ENCODE data around the gene RAVER1.
"Not testable (repeated sequence)": the region's sequence is repeated elsewhere in the genome, so short reads cannot be mapped to it uniquely, and the experiment has no call there.

The RAVER1 gene

DNA sequence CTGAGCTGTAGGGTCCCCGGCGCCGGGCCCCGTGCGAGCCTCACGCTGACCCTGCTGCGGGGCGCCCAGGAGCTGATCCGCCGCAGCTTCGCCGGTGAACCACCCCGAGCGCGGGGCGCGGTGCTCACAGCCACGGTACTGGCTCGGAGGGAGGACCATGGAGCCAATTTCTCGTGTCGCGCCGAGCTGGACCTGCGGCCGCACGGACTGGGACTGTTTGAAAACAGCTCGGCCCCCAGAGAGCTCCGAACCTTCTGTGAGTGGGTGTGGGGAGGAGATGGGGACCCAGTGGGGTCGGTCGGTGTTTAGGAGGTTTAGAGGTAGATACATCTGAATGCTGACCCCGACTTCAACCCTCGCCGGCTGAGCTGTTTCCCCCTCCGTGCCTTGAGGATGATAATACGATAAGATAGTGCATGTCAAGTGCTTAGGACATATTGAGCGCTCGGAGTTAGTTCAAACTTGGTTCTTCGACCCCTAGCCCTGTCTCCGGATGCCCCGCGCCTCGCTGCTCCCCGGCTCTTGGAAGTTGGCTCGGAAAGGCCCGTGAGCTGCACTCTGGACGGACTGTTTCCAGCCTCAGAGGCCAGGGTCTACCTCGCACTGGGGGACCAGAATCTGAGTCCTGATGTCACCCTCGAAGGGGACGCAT, 41.6 kb downstream of the RAVER1 start:
- DNase-seq (ENCODE audit: low read depth, low spot score): no peak

DNA sequence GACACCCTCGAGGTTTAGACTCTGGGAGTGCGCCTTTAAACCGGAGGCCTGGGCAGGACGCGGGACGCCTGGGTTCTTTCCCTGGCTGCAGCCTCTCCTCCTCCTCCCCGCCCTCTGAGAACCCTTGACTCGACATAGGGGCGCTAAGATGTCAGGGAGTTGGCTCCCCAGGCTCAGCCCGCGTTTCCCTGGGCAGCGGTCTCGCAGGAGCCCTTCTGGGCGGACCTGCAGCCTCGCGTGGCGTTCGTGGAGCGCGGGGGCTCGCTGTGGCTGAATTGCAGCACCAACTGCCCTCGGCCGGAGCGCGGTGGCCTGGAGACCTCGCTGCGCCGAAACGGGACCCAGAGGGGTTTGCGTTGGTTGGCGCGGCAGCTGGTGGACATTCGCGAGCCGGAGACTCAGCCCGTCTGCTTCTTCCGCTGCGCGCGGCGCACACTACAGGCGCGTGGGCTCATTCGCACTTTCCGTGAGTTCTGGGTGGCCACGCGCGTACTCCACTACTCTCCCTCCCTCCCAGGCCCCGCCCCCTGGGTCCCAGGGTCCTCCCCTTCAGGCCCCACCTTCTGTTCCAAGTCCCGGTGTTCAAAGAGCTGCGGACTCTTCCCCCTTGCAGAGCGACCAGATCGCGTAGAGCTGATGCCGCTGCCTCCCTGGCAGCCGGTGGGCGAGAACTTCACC, 42.3 kb downstream of the RAVER1 start:
- no peak for DNase-seq (ENCODE audit: low read depth, low spot score)

GRCh38 chr19:10290357-10290875, 42.9 kb downstream of the RAVER1 start:
- no peak for DNase-seq (ENCODE audit: low read depth, low spot score)

- no peak for DNase-seq (ENCODE audit: low read depth, low spot score)
These were observed 43.4 kb downstream of the RAVER1 start, which contains the start of gene ICAM5 for GRCh38 chr19:10289836-10290356. Gene ICAM5, plus strand, starts transcription at chr19:10289952. Its CDS starts 92 bp downstream, at chr19:10290044.

DNA sequence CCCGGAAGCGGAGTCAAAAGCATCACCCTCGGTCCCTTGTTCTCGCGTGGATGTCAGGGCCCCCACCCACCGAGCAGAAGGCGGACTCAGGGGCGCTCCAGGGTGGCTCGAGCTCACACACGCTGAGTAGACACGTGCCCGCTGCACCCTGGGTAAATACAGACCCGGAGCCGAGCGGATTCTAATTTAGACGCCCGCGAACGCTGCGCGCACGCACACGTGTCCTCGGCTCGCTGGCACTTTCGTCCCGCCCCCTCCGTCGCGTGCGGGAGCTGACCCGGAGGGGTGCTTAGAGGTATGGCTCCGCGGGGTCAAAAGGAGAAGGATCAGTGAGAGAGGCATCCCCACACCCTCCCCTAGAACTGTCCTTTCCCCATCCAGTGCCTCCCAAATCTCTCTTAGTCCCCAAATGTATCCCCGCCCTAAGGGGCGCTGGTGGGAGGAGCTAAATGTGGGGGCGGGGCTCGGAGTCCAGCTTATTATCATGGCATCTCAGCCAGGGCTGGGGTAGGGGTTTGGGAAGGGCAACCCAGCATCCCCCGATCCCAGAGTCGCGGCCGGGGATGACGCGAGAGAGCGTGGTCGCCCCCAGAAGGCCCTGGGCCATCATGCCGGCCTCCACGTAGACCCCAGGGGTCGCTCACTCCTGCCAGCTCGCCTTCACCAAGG, 44.0 kb downstream of the RAVER1 start:
- DNase-seq (ENCODE audit: low read depth, low spot score): no peak

DNA sequence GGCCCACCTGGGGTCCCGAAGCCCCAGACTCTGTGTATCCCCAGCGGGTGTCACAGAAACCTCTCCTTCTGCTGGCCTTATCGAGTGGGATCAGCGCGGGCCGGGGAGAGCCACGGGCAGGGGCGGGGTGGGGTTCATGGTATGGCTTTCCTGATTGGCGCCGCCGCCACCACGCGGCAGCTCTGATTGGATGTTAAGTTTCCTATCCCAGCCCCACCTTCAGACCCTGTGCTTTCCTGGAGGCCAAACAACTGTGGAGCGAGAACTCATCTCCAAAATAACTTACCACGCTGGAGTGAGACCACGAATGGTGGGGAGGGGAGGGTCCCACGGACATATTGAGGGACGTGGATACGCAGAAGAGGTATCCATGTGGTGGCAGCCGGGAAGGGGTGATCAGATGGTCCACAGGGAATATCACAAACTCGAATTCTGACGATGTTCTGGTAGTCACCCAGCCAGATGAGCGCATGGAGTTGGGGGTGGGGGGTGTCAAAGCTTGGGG, 44.6 kb downstream of the RAVER1 start:
- DNase-seq (ENCODE audit: low read depth, low spot score): no peak

DNA sequence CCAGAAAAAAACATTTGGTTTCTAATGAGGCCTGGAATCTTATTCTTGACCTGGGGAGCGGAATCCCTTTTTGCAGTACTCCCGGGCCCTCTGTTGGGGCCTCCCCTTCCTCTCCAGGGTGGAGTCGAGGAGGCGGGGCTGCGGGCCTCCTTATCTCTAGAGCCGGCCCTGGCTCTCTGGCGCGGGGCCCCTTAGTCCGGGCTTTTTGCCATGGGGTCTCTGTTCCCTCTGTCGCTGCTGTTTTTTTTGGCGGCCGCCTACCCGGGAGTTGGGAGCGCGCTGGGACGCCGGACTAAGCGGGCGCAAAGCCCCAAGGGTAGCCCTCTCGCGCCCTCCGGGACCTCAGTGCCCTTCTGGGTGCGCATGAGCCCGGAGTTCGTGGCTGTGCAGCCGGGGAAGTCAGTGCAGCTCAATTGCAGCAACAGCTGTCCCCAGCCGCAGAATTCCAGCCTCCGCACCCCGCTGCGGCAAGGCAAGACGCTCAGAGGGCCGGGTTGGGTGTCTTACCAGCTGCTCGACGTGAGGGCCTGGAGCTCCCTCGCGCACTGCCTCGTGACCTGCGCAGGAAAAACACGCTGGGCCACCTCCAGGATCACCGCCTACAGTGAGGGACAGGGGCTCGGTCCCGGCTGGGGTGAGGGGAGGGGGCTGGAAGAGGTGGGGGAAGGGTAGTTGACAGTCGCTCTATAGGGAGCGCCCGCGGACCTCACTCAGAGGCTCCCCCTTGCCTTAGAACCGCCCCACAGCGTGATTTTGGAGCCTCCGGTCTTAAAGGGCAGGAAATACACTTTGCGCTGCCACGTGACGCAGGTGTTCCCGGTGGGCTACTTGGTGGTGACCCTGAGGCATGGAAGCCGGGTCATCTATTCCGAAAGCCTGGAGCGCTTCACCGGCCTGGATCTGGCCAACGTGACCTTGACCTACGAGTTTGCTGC, 46.3 kb downstream of the RAVER1 start, which contains the start of gene ICAM4:
Gene ICAM4, plus strand, starts transcription at position 153 of the 935 bp plus-strand sequence. Its CDS starts 58 bp downstream, at position 211.
- DNase-seq (ENCODE audit: low read depth, low spot score): no peak

- no peak for DNase-seq (ENCODE audit: low read depth, low spot score)
These were observed 47.9 kb downstream of the RAVER1 start for GRCh38 chr19:10285393-10285792.

- DNase-seq (ENCODE audit: low read depth, low spot score): no peak
These were observed 48.4 kb downstream of the RAVER1 start for GRCh38 chr19:10284960-10285278.

- no peak for DNase-seq (ENCODE audit: low read depth, low spot score)
These were observed 49.0 kb downstream of the RAVER1 start for GRCh38 chr19:10284065-10284959.

- DNase-seq (ENCODE audit: low read depth, low spot score): no peak
These were observed 49.8 kb downstream of the RAVER1 start for GRCh38 chr19:10283301-10284064.

DNA sequence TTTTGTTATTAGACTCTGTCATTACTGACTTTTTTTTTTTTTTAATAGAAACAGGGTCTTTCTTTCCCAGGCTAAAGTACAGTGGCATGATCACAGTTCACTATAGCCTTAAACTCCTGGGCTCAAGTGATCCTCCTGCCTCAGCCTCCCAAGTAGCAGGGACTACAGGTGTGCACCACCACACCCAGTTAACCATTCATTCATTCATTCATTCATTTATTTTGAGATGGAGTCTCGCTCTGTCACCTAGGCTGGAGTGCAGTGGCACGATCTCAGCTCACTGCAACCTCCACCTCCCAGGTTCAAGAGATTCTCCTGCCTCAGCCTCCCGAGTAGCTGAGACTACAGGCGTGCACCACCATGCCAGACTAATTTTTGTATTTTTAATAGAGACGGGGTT, 51.3 kb downstream of the RAVER1 start:
- not testable (repeated sequence) for DNase-seq (ENCODE audit: low read depth, low spot score)

DNA sequence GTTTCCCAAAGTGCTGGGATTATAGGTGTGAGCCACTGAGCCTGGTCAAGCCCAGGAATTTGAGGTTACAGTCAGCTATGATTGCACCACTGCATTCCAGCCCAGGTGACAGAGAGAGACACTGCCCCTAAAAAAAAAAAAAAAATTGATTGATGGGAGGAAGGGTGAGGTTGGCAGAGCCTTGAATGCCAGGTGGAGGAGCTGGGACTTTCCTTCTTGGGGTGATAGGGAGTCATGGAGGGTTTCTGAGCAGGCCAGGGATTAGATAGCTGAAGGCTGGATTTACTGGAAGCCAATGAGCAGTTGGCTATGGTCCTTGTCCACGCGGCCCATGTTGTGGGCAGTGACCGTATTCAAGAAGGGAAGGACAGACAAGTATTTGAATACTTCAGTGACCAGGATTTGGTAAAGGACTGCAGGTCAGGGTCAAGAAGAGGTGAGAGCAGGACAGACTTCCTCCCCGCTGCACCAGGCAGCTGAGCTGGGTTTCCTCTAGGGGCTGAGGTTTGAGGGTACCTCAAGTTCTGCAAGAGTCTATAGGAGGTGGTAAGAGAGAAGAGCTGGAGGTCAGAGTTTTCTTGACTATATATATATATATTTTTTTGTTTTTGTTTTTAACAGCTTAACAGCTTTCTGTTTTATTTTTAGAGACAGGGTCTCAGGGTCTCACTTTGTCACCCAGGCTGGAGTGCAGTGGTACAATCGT, 53.4 kb downstream of the RAVER1 start:
- no peak for DNase-seq (ENCODE audit: low read depth, low spot score)

GRCh38 chr19:10278935-10279334, 54.4 kb downstream of the RAVER1 start:
- DNase-seq (ENCODE audit: low read depth, low spot score): no peak

DNA sequence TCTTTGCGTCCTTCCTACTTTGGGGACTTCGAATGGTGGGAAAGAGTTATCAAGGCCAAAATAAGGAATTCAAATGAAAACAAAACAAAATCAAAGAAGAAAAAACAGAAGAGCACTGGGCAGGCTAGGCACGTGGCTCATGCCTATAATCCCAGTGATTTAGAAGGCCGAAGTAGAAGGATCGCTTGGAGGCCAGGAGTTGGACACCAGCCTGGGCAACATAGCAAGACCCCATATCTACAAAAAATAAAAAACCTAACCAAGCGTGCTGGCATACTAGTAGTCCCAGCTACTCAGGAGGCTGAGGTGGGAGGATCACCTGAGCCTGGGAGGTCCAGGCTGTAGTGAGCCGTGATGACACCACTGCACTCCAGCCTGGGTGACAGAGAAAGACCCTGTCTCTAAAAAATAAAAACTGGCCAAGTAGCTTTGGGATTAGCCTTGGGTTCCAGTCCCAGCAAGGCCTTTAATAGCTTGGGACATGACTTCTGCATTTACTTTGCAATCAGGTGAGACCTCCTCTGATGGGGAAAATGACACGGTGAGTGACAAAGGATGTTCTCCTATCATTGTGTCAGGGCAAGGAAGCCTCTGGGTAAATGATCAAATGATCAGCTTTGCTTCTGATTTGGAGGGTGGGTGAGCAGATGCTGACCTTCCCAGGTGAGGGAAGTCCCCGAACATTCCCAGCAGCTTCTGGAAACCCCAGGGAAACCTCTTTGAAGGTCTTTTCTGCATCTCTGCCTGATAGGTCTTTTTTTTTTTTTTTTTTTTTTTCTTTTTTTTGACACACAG, 55.3 kb downstream of the RAVER1 start:
- DNase-seq (ENCODE audit: low read depth, low spot score): no peak

- DNase-seq (ENCODE audit: low read depth, low spot score): no peak
These were observed 58.7 kb downstream of the RAVER1 start for GRCh38 chr19:10274589-10274988.

GRCh38 chr19:10271543-10272086, 61.7 kb downstream of the RAVER1 start:
- DNase-seq (ENCODE audit: low read depth, low spot score): no peak

Data from smooth muscle cell of the brain vasculature (primary cell).